GM12878 (cell line): Measurements from ENCODE around the gene DCDC2. TPM values are rescaled to one million over a fixed set of nuclear protein-coding genes. Genes with fewer than 3 reads are reported as not detected.

Experiments
- ATAC-seq: fragments of 200-7000 bp; cut with Tn5 transposase; 3 replicates; pipeline ENCODE4 v1.9.1; 2020; ENCODE audit warnings: mild to moderate bottlenecking, moderate library complexity
- BruUV-seq: library from RNA; stranded (reverse); fragments of 400-500 nt; replicated peaks from 2 replicates; lab custom pipeline; 2021; lab: Mats Ljungman, UMichigan
- CTCF ChIA-PET: fragments of 300-600 bp; sonication (Branson Sonifier 250); formaldehyde crosslinking; extraction: SDS; loops from one replicate; lab custom pipeline; 2021; ENCODE audit warnings: inconsistent platforms; lab: Yijun Ruan, JAX
- POLR2A ChIA-PET: fragments of 350-600 bp; formaldehyde crosslinking; extraction: SDS; loops from one replicate; lab custom pipeline; 2021; ENCODE audit warnings: inconsistent platforms; lab: Charles Lee
- RAD21 ChIA-PET: fragments of 300-600 bp; sonication (Branson Sonifier 250); formaldehyde crosslinking; loops from one replicate; lab custom pipeline; 2023; ENCODE audit warnings: antibody characterized with exemption; ENCODE audit not compliant: unreplicated experiment; lab: Charles Lee
- SMC1A ChIA-PET: fragments of 300-600 bp; sonication (Branson Sonifier 250); formaldehyde crosslinking; loops from one replicate; lab custom pipeline; 2023; ENCODE audit not compliant: unreplicated experiment, uncharacterized antibody; lab: Charles Lee
- DNase-seq: peaks from one replicate; pipeline ENCODE4 v3.0.0-alpha.2; 2011; ENCODE audit warnings: low read depth, low spot score
- FAIRE-seq: peaks from 3 replicates; lab custom pipeline; 2011; peaks lifted over from hg19 to GRCh38; lab: Jason Lieb, UNC
- H2AFZ ChIP-seq: 2 replicates; pipeline ENCODE4 v1.6.0; 2011; ENCODE audit warnings: low read depth, low read length, control low read depth; ENCODE audit not compliant: control insufficient read depth
- H3K27ac ChIP-seq: 2 replicates; pipeline ENCODE4 v1.5.1; 2011; ENCODE audit warnings: control low read depth; ENCODE audit not compliant: control insufficient read depth, insufficient read depth
- H3K27me3 ChIP-seq, 2 experiments: replicated peaks in 1 of 2; 2 replicates each; pipeline versions ENCODE4 v1.6.0 to v1.6.1; 2011; ENCODE audit warnings: low read length in 1 of 2; ENCODE audit not compliant: control insufficient read depth in 2 of 2, insufficient read depth in 2 of 2
- H3K36me3 ChIP-seq, 2 experiments: 2 replicates each; pipeline ENCODE4 v1.5.1; 2011; ENCODE audit warnings: low read length in 1 of 2; ENCODE audit not compliant: control insufficient read depth in 2 of 2, insufficient read depth in 2 of 2
- H3K4me1 ChIP-seq: 2 replicates; pipeline ENCODE4 v1.6.1; 2011; ENCODE audit warnings: mild to moderate bottlenecking, low read length, moderate library complexity, mixed read lengths; ENCODE audit not compliant: control insufficient read depth, insufficient read depth
- H3K4me2 ChIP-seq: 2 replicates; pipeline ENCODE4 v1.6.0; 2011; ENCODE audit warnings: control low read depth; ENCODE audit not compliant: control insufficient read depth, insufficient read depth
- H3K4me3 ChIP-seq: fragments of 200-600 bp; sonication (generic); 2 replicates; pipeline ENCODE4 v1.5.1; 2016
- H3K79me2 ChIP-seq: 2 replicates; pipeline ENCODE4 v1.6.0; 2011; ENCODE audit warnings: low read length; ENCODE audit not compliant: control insufficient read depth, insufficient read depth
- H3K9ac ChIP-seq: 2 replicates; pipeline ENCODE4 v1.8.0; 2011; ENCODE audit warnings: low read length, control low read depth, mixed read lengths; ENCODE audit not compliant: control insufficient read depth, insufficient read depth
- H3K9me3 ChIP-seq: replicated peaks from 3 replicates; pipeline ENCODE4 v1.5.1; 2011; ENCODE audit warnings: mild to moderate bottlenecking, low read length; ENCODE audit not compliant: control insufficient read depth, insufficient read depth
- H4K20me1 ChIP-seq: 2 replicates; pipeline ENCODE4 v1.6.0; 2011; ENCODE audit not compliant: control insufficient read depth, insufficient read depth
- BRCA1 ChIP-seq: IDR thresholded peaks from 2 replicates; pipeline ENCODE4 v1.6.1; 2011; ENCODE audit warnings: low read depth, low read length, improper control_type of control experiment
- CBX3 ChIP-seq: fragments of 200-600 bp; sonication (generic); IDR thresholded peaks from 2 replicates; pipeline ENCODE4 v1.6.1; 2016; ENCODE audit warnings: low read depth, borderline replicate concordance
- CHD4 ChIP-seq: fragments of 200-600 bp; sonication (generic); IDR thresholded peaks from 2 replicates; pipeline ENCODE4 v1.6.1; 2016; ENCODE audit warnings: mild to moderate bottlenecking
- CREM ChIP-seq: IDR thresholded peaks from 2 replicates; pipeline ENCODE4 v1.6.1; 2014; ENCODE audit warnings: antibody characterized with exemption, low read depth
- EP300 ChIP-seq, 2 experiments: fragments of 150-350 bp in 1 of 2; IDR thresholded peaks; 2 replicates each; pipeline ENCODE4 v1.6.1; 2011 to 2012; ENCODE audit warnings: low read depth in 2 of 2, low read length in 2 of 2, borderline replicate concordance in 1 of 2, improper control_type of control experiment in 1 of 2, inconsistent platforms in 1 of 2; ENCODE audit not compliant: control insufficient read depth in 1 of 2
- HCFC1 ChIP-seq: fragments of 150-350 bp; IDR thresholded peaks from 2 replicates; pipeline ENCODE4 v1.6.1; 2014; ENCODE audit warnings: low read length
- HDAC6 ChIP-seq: fragments of 200-600 bp; sonication (generic); IDR thresholded peaks from one replicate; pipeline ENCODE4 v1.8.0; 2017; ENCODE audit warnings: antibody characterized with exemption; ENCODE audit not compliant: unreplicated experiment
- IRF5 ChIP-seq: fragments of 450-650 bp; IDR thresholded peaks from 2 replicates; pipeline ENCODE4 v1.6.1; 2017; ENCODE audit warnings: borderline replicate concordance
- NR2F1 ChIP-seq: fragments of 450-650 bp; conservative IDR thresholded peaks from 2 replicates; pipeline ENCODE4 v1.6.1; 2017; ENCODE audit warnings: mild to moderate bottlenecking
- PAX5 ChIP-seq: IDR thresholded peaks from 2 replicates; pipeline ENCODE4 v1.6.1; 2011; ENCODE audit warnings: low read depth, low read length, borderline replicate concordance
- SMARCA5 ChIP-seq: fragments of 450-650 bp; IDR thresholded peaks from 2 replicates; pipeline ENCODE4 v1.6.1; 2017; ENCODE audit warnings: mild to moderate bottlenecking
- SRF ChIP-seq, 2 experiments: IDR thresholded peaks; 2 replicates each; pipeline ENCODE4 v1.6.1; 2011; ENCODE audit warnings: low read depth in 2 of 2, low read length in 2 of 2, mild to moderate bottlenecking in 1 of 2, moderate library complexity in 1 of 2
- SUZ12 ChIP-seq: fragments of 200-600 bp; sonication (generic); IDR thresholded peaks from one replicate; pipeline ENCODE4 v1.6.1; 2018; ENCODE audit warnings: antibody characterized with exemption, mild to moderate bottlenecking; ENCODE audit not compliant: unreplicated experiment
- TCF7 ChIP-seq: IDR thresholded peaks from 2 replicates; pipeline ENCODE4 v1.6.1; 2014; ENCODE audit warnings: antibody characterized with exemption, borderline replicate concordance
- WGBS: methylation state at CpG from one replicate; pipeline ENCODE4 v1.1.6; 2016; ENCODE audit warnings: low lambda C conversion rate; ENCODE audit not compliant: insufficient replicate concordance, insufficient coverage; ENCODE audit errors: missing lambda C conversion rate; 5-methylcytosine and 5-hydroxymethylcytosine counted together
- in situ Hi-C: fragments of 300-500 bp; cut with MboI; formaldehyde crosslinking; loops from 9 replicates; pipeline ENCODE4 v1.14.3; 2018; ENCODE audit warnings: mixed read lengths
- intact Hi-C: fragments of 100-400 bp; cut with micrococcal nuclease; formaldehyde crosslinking; loops from one replicate; pipeline ENCODE4 v1.14.2; 2022; ENCODE audit not compliant: unreplicated experiment
- polyA plus RNA-seq, 11 experiments: library from polyadenylated mRNA; depleted of rRNA in 4 of 11; unstranded in 6 of 11; stranded (reverse) in 5 of 11; fragments of >200 nt; fragmentation: Nextera tagmentation in 4 of 11; fragmentation: Illumina TruSeq in 1 of 11; extraction: Ambion mirVana in 4 of 11; extraction: Trizol in 1 of 11; gene quantifications; 1 replicate in 1 of 11; 2 replicates in 10 of 11; pipeline versions ENCODE4 v1.2.1 to v1.2.3, GENCODE V29; 2011 to 2016; ENCODE audit warnings: inconsistent platforms in 2 of 11, missing spikeins in 2 of 11, low read depth in 1 of 11
- total RNA-seq, 4 experiments: library from RNA; depleted of rRNA in 3 of 4; stranded (reverse); fragments of >200 nt in 3 of 4; fragmentation: Illumina TruSeq in 1 of 4; extraction: Trizol in 1 of 4; gene quantifications; 2 replicates each; pipeline versions ENCODE4 v1.2.1 to v1.2.3, GENCODE V29; 2013 to 2021
- TF ChIP-seq, protein P1 (sequence below): IDR thresholded peaks from 2 replicates; pipeline ENCODE4 v1.6.1; 2012; ENCODE audit warnings: improper control_type of control experiment, low read depth, low read length; ENCODE audit not compliant: insufficient replicate concordance
- TF ChIP-seq, protein P2 (sequence below): fragments of 450-650 bp; IDR thresholded peaks from 2 replicates; pipeline ENCODE4 v1.6.1; 2016; ENCODE audit warnings: mild to moderate bottlenecking

The DCDC2 gene
- total and polyA plus RNA-seq, 10 of the 15 experiments (the other 5 are each of a cell fraction or from before 2014, with no cell fraction given): under 0.01 to 0.03 TPM; not detected in 8

DNA sequence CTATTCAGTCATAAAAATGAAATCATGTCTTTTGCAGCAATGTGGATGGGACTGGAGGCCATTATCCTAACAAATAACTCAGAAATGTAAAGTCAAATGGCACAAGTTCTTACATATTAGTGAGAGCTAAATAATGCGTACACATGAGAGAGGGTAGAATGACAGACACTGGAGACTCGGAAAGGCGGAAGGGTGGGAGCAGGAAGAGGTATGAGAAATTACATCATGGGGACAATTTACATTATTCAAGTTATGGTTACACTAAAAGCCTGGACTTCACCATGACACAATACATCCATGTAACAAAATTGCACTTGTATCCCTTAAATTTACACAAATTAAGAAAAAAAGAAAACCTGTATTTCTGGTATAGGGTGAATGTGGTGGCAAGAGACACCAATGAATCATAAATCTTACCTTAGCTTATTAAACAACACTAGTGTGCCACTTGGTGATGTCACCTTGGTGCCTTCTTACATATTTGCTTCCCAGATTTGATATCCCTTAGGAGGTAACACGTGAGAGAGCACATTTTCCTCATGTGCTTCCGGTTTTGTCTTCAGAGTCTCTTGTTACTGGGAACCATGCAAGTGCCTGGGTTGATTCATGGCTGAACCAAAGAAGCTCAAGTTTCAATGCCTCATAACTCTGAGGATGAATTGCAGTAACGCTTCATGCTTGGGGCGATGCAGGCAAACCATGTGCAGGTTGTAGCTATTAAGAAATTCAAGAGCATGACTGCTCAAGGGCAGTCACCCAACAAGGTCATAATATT lies 84.6 kb downstream of the DCDC2 start:
- FAIRE-seq: no peak
- 40% methylated on average over 7 of the region's 7 CpGs for WGBS
- ChIA-PET POLR2A (no interaction called here), CTCF (interaction anchor here (1.2 to 3.1 kb wide), 3 partner anchors 10 to 209 kb away, joined by 3 to 17 read pairs (median 12); no protein-coding TSS in a partner anchor), RAD21 (no interaction called here), SMC1A (interaction anchor here (0.7 to 1.8 kb wide), 3 partner anchors 16 to 205 kb away, joined by 3 to 5 read pairs (median 4); no protein-coding TSS in a partner anchor)
- H3K9ac ChIP-seq: no peak overlapping the region
- in situ Hi-C loops (no loop called here), intact Hi-C loops (loop anchor here (5.0 kb wide), 1 partner anchor 66 kb away; no protein-coding TSS in a partner anchor)
- no peak overlapping the region for H3K4me2 ChIP-seq
- H3K9me3 ChIP-seq: no peaks in the 10 kb centered on the region
- no peak for ATAC-seq
- H3K36me3 ChIP-seq: no peaks in the 10 kb centered on the region
- H4K20me1 ChIP-seq: no peaks in the 10 kb centered on the region
- DNase-seq: no peak
- no peak overlapping the region for H3K27ac ChIP-seq
- H3K4me3 ChIP-seq: no peak overlapping the region
- no peaks in the 10 kb centered on the region for H3K4me1 ChIP-seq
- no peaks in the 10 kb centered on the region for H3K27me3 ChIP-seq
- H3K79me2 ChIP-seq: no peaks in the 10 kb centered on the region
- no TSS peak for BruUV-seq
- no peak overlapping the region for H2AFZ ChIP-seq
- TF ChIP-seq CBX3: no peak
- TF ChIP-seq CREM: no peak
- TF ChIP-seq PAX5: no peak
- TF ChIP-seq BRCA1: no peak
- TF ChIP-seq, protein P1, sequence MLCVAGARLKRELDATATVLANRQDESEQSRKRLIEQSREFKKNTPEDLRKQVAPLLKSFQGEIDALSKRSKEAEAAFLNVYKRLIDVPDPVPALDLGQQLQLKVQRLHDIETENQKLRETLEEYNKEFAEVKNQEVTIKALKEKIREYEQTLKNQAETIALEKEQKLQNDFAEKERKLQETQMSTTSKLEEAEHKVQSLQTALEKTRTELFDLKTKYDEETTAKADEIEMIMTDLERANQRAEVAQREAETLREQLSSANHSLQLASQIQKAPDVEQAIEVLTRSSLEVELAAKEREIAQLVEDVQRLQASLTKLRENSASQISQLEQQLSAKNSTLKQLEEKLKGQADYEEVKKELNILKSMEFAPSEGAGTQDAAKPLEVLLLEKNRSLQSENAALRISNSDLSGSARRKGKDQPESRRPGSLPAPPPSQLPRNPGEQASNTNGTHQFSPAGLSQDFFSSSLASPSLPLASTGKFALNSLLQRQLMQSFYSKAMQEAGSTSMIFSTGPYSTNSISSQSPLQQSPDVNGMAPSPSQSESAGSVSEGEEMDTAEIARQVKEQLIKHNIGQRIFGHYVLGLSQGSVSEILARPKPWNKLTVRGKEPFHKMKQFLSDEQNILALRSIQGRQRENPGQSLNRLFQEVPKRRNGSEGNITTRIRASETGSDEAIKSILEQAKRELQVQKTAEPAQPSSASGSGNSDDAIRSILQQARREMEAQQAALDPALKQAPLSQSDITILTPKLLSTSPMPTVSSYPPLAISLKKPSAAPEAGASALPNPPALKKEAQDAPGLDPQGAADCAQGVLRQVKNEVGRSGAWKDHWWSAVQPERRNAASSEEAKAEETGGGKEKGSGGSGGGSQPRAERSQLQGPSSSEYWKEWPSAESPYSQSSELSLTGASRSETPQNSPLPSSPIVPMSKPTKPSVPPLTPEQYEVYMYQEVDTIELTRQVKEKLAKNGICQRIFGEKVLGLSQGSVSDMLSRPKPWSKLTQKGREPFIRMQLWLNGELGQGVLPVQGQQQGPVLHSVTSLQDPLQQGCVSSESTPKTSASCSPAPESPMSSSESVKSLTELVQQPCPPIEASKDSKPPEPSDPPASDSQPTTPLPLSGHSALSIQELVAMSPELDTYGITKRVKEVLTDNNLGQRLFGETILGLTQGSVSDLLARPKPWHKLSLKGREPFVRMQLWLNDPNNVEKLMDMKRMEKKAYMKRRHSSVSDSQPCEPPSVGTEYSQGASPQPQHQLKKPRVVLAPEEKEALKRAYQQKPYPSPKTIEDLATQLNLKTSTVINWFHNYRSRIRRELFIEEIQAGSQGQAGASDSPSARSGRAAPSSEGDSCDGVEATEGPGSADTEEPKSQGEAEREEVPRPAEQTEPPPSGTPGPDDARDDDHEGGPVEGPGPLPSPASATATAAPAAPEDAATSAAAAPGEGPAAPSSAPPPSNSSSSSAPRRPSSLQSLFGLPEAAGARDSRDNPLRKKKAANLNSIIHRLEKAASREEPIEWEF: no peak
- no peak for TF ChIP-seq EP300 (IDR thresholded peaks at IDR 0.05; ENCODE audit: borderline replicate concordance in 1 of 2, control insufficient read depth in 1 of 2, low read depth in 2 of 2, low read length in 2 of 2)
- TF ChIP-seq IRF5: no peak
- no peak for TF ChIP-seq TCF7
- no peak for TF ChIP-seq SMARCA5
- TF ChIP-seq SUZ12: no peak
- no peak for TF ChIP-seq SRF (IDR thresholded peaks at IDR 0.05; ENCODE audit: low read depth in 2 of 2, low read length in 2 of 2)
- no peak for TF ChIP-seq CHD4
- TF ChIP-seq HDAC6: no peak
- TF ChIP-seq NR2F1: no peak
- TF ChIP-seq, protein P2, sequence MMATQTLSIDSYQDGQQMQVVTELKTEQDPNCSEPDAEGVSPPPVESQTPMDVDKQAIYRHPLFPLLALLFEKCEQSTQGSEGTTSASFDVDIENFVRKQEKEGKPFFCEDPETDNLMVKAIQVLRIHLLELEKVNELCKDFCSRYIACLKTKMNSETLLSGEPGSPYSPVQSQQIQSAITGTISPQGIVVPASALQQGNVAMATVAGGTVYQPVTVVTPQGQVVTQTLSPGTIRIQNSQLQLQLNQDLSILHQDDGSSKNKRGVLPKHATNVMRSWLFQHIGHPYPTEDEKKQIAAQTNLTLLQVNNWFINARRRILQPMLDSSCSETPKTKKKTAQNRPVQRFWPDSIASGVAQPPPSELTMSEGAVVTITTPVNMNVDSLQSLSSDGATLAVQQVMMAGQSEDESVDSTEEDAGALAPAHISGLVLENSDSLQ: no peak
- no peak for TF ChIP-seq HCFC1
